ENCODE results near the gene ZNF598.

- TF ChIP-seq CTCF (IDR thresholded peaks at IDR 0.05; ENCODE audit: poor library complexity, severe bottlenecking): no peak
- TF ChIP-seq POLR2AphosphoS5 (IDR thresholded peaks at IDR 0.05): no peak
- peak; percentile 14 for TF ChIP-seq TAF1 (IDR thresholded peaks at IDR 0.05; ENCODE audit: low read depth)
- no peak for TF ChIP-seq RAD21 (conservative IDR thresholded peaks at IDR 0.05)
- TF ChIP-seq EP300 (conservative IDR thresholded peaks at IDR 0.05; ENCODE audit: poor library complexity, severe bottlenecking): no peak
- TF ChIP-seq REST (IDR thresholded peaks at IDR 0.05; ENCODE audit: borderline replicate concordance): peak; percentile 33
- TF ChIP-seq MXI1 (conservative IDR thresholded peaks at IDR 0.05; ENCODE audit: poor library complexity, severe bottlenecking): no peak
Observed at GRCh38 chr16:1990351-1991134, 19.1 kb downstream of the ZNF598 start.
